ENCODE measurements around the gene DGKZ.
"Not testable (repeated sequence)": the region's sequence is repeated elsewhere in the genome, so short reads cannot be mapped to it uniquely, and the experiment has no call there.

DGKZ gene

DNA sequence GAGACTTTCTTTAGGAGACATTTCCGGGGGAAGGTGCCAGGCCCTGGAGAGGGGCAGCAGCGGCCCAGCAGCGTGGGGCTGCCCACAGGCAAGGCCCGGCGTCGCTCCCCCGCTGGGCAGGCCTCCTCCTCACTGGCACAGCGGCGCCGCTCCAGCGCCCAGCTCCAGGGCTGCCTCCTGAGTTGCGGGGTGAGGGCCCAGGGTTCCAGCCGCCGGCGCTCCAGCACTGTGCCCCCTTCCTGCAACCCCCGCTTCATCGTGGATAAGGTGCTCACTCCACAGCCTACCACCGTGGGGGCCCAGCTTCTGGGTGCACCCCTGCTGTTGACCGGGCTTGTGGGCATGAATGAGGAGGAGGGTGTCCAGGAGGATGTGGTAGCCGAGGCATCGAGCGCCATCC, 19.0 kb downstream of the DGKZ start:
- no peak overlapping the region for H3K4me3 ChIP-seq (ENCODE audit: low read depth, low read length)
- TF ChIP-seq, protein P1, sequence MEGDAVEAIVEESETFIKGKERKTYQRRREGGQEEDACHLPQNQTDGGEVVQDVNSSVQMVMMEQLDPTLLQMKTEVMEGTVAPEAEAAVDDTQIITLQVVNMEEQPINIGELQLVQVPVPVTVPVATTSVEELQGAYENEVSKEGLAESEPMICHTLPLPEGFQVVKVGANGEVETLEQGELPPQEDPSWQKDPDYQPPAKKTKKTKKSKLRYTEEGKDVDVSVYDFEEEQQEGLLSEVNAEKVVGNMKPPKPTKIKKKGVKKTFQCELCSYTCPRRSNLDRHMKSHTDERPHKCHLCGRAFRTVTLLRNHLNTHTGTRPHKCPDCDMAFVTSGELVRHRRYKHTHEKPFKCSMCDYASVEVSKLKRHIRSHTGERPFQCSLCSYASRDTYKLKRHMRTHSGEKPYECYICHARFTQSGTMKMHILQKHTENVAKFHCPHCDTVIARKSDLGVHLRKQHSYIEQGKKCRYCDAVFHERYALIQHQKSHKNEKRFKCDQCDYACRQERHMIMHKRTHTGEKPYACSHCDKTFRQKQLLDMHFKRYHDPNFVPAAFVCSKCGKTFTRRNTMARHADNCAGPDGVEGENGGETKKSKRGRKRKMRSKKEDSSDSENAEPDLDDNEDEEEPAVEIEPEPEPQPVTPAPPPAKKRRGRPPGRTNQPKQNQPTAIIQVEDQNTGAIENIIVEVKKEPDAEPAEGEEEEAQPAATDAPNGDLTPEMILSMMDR (IDR thresholded peaks at IDR 0.05; ENCODE audit: borderline replicate concordance, insufficient read depth, low read depth, low read length), result no peak

DNA sequence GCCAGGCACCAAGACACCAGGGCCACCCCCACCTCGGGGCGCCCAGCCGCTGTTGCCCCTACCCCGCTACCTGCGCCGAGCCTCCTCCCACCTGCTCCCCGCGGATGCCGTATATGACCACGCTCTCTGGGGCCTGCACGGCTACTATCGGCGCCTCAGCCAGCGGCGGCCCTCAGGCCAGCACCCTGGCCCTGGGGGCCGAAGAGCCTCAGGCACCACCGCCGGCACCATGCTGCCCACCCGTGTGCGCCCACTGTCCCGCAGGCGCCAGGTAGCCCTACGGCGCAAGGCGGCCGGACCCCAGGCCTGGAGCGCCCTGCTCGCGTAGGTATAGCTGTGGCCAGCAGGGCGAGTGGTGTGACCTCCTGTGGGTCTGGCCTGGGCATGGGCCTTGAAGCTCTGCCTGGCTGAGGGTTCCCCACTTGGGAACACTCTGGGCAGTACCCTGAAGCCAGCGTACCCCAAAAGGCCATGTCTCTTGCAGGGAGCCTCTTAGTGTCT, 19.4 kb downstream of the DGKZ start:
- H3K4me3 ChIP-seq (ENCODE audit: low read depth, low read length), result no peak overlapping the region
- TF ChIP-seq, protein P1 (IDR thresholded peaks at IDR 0.05; ENCODE audit: borderline replicate concordance, insufficient read depth, low read depth, low read length), result no peak

DNA sequence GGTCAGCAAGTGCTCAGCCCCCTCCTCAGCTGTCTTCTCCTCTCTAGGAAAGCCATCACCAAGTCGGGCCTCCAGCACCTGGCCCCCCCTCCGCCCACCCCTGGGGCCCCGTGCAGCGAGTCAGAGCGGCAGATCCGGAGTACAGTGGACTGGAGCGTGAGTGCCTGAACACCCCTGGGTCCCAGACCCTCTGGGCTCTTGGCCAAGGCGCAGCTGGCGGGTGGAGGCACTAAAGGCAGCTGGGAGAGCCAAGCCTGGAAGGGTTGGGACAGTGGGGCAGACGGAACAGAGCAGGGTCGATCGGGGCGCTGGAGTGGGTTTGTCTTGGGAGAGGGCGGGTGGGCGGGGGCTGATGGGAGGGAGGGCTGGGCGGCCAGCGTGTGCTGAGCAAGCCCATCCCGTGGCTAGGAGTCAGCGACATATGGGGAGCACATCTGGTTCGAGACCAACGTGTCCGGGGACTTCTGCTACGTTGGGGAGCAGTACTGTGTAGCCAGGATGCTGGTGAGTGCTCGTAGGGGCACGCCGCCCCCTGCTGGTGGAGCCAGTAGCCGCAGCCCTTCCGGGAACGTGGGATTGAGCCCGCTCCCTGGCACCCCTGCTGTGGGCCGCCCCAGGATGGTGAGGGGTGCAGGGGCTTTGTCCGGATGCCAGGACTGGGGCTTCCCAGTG, 20.1 kb downstream of the DGKZ start:
- no peak overlapping the region for H3K4me3 ChIP-seq (ENCODE audit: low read depth, low read length)
- TF ChIP-seq, protein P1 (IDR thresholded peaks at IDR 0.05; ENCODE audit: borderline replicate concordance, insufficient read depth, low read depth, low read length), result peak; percentile 95

DNA sequence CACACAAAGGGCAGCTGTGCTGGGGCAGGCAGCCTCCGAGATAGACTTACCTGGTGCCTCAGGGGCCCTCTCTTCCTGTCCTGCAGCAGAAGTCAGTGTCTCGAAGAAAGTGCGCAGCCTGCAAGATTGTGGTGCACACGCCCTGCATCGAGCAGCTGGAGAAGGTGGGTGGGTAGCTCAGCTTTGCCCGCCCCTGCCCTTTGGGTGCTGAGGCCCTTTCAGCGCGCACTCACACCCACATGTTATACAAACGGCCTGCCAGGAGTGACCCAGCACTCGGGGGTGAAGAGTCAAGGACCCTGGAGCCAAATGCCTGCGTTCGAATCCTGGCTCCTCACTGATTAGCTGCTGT, 20.6 kb downstream of the DGKZ start:
- no peak overlapping the region for H3K4me3 ChIP-seq (ENCODE audit: low read depth, low read length)
- TF ChIP-seq, protein P1 (IDR thresholded peaks at IDR 0.05; ENCODE audit: borderline replicate concordance, insufficient read depth, low read depth, low read length), result no peak

DNA sequence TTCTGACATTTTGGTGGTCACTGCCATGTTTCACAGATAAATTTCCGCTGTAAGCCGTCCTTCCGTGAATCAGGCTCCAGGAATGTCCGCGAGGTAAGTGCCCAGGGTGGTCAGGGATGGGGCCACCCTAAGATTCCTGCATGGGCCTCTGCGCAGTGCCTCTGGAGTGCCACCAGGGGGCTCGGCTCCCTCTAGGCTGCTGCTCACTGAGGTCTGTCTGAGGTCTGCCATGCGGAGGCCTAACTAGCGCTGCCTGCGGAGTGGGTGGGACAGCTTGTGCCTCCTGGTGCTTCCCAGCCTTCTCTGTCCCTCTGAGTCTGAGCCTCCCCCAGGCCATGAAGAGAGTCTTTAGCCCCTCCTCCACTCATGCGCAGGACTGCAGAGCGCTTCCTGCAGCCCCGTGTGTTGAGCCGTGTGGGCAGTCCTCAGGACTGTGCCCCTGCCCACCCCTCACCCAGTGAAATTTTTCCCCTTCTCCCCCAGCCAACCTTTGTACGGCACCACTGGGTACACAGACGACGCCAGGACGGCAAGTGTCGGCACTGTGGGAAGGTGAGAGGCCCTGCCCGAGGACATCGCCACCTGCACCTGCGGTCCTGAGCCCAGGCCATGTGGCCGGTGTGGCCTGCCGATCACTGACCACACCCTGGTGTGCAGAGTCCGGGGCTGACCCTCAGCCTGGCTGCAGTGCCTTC, 22.3 kb downstream of the DGKZ start:
- H3K4me3 ChIP-seq (ENCODE audit: low read depth, low read length), result no peak overlapping the region
- TF ChIP-seq, protein P1 (IDR thresholded peaks at IDR 0.05; ENCODE audit: borderline replicate concordance, insufficient read depth, low read depth, low read length), result peak; percentile 96

DNA sequence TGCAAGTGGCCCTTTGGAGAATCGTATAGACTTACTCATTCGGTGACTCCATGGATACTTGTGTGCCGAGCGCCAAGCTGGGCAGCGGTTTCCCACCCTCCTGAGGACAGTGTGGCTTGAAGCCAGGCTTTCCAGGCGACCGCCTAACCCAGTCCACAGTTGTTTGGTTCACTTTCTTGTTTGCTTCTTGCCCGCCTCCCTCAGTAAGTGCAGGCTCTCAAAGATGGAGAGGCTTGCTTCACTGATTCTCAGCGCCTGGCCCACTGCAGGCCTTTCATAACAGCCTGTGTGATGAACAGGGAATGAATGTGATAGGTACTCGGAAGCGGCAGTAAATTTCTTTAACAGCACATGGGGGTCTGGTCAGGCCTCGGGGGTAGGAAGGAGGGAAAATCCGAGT, 23.0 kb downstream of the DGKZ start:
- H3K4me3 ChIP-seq (ENCODE audit: low read depth, low read length), result no peak overlapping the region
- TF ChIP-seq, protein P1 (IDR thresholded peaks at IDR 0.05; ENCODE audit: borderline replicate concordance, insufficient read depth, low read depth, low read length), result no peak

DNA sequence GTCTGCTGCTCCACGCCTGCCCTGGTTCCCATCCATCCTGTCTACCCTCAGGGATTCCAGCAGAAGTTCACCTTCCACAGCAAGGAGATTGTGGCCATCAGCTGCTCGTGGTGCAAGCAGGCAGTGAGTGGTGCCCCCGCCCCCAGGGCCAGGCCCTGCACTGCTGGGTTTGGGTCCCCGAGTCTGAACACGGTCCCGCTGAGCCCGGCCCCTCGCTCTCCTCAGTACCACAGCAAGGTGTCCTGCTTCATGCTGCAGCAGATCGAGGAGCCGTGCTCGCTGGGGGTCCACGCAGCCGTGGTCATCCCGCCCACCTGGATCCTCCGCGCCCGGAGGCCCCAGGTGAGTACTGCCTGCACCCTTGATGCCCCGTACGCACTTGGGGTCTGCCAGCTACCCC, 24.0 kb downstream of the DGKZ start:
- not testable (repeated sequence) for H3K4me3 ChIP-seq (ENCODE audit: low read depth, low read length)

Measured in GM12875 (cell line).